UCSD-AML1 (cell line): ENCODE measurements around the gene PCBD2.
"Not testable (repeated sequence)": the region's sequence is repeated elsewhere in the genome, so short reads cannot be mapped to it uniquely, and the experiment has no call there.

Experiments
- DNase-seq: peaks from one replicate; lab custom pipeline; 2025; ENCODE audit not compliant: unreplicated experiment; lab: John Stamatoyannopoulos, UW

PCBD2 gene

GRCh38 chr5:134998068-134998467 lies 93.1 kb downstream of the PCBD2 start:
- not testable (repeated sequence) for DNase-seq

- no peak for DNase-seq
Measured at GRCh38 chr5:135004376-135004775, 99.4 kb downstream of the PCBD2 start.

- no peak for DNase-seq
Measured at GRCh38 chr5:135005076-135005475, 100.1 kb downstream of the PCBD2 start.

DNA sequence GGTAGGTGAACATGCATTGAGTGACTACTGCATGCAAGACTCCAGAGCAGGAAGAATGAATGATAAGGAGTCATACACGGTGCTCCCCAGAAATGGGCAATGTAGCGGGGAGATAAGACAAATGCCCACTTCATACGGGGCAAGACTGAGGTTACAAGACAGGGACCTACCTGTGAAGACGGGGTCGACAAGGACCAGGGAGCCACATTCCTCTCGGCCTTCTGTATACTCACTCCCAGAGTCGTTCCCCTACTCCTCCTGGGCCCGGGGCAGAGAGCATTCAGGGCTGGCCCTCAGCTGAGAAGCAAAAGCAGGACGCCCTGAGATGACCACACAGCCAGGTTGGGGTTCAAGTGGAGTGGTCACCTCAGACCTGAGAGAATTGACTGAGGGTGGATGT lies 102.4 kb downstream of the PCBD2 start:
- DNase-seq: no peak

DNA sequence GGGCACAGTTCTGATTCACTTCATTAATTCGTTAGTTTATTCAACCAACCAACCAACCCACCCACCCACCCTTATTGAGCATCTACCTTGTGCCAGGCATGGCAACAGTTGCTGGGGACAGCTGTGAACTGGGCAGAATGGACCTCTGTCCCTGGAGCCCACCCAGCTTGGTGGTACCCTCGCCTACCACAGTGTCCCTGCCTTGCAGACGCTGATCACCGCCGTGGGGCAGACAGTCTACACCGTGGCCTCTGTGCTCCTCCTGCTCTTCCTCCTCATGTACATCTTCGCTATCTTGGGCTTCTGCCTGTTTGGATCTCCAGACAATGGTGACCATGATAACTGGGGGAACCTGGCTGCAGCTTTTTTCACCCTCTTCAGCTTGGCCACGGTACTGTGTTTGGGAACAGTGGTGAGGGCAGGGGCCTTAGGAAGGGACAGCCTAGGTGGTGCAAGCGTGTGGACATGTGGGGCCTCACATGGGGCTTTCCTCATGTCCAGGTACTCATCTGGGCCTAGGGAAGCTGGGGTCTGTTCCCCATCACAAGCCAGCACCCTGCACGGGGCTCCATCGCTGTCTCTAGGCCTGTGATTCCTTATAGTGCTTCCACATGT lies 102.9 kb downstream of the PCBD2 start:
- no peak for DNase-seq

DNA sequence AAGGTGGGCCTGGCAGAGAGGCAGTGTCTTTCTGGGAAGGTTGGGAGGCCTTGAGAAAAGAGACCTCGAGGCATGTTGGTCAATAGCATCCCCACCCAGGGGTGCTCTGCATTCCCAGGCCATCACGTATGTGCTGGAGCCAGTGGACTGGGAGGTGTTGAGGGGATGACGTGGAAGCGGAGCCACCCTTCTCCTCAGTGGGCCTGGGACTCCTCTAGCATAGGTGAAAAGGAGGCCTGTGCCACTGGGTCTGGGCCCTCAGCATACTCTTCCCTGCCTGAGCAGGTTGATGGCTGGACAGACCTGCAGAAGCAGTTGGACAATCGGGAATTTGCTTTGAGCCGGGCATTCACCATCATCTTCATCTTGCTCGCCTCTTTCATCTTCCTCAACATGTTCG lies 103.6 kb downstream of the PCBD2 start:
- DNase-seq: no peak

GRCh38 chr5:135008981-135009735 lies 104.2 kb downstream of the PCBD2 start:
- DNase-seq: no peak

DNA sequence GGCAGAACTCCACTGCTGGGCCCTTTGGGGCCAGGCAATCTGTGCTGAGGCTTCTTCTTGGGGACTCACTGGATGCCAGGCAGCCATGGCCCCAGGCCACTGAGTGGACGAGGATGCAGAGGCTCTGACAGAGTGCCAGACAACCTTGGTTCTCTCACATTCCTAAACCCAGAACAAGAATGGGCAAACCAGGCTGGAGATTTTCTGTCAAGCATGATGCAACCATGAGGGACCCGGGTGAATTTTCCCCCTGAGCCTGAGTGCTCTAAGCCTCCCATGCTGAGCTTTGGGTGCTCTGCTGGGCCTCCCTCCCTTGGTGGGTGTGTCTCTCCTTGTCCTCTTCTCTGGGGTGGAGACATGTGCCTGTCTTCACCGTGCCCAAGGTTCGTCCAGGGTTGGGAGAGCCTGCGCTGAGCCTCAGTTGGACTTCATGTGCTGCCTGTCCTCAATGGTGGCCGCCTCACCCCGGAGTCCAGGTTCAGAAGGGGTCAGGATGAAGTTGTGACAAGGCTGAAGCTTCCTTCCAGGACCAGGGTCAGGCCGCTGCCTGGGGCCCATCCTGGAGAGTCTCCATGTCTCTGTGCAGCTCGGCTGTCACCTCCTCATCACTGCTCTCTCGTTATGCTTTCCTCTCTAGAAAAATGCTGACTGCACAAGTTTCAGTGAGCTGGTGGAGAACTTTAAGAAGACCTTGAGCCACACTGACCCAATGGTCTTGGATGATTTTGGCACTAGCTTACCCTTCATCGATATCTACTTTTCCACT lies 105.0 kb downstream of the PCBD2 start:
- no peak for DNase-seq

- no peak for DNase-seq
Measured at GRCh38 chr5:135010502-135011354, 105.8 kb downstream of the PCBD2 start.

- no peak for DNase-seq
Measured at GRCh38 chr5:135011355-135012032, 106.6 kb downstream of the PCBD2 start.

- DNase-seq: no peak
Measured at GRCh38 chr5:135012033-135012588, 107.2 kb downstream of the PCBD2 start.
